ENCODE measurements around the gene HOXD3. TPM values are rescaled to one million over a fixed set of nuclear protein-coding genes. Genes with fewer than 3 reads are reported as not detected.

The HOXD3 gene
- total RNA-seq, 1 experiment from 2014 or later: 1.2 TPM

DNA sequence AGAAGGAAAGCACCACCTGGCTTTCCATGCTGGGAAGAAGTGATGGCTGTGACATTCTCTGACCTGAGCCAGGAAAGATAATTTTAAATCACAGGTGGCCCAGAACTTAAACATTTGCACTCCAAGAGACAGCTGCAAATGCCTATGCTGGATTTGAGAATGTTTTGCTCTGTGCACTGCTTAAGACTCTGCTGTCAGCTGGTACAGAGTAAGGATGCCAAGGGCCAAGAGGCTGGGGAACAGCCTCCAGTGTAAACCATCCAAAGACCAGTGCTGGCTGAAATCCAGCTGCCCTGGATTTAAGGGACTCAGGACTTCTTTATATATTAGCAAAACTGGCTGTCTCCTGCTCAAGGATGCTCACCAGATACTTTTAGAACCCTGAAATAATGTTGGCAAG lies 23.7 kb upstream of the HOXD3 start:
- no peak for DNase-seq
- Histone ChIP-seq H3K4me1 (peaks cover 25% of the 10 kb centered on the region), H3K36me3 (ENCODE audit: control insufficient read depth, insufficient read depth, low read length) (no peaks in the 10 kb centered on the region), H3K27me3 (replicated peaks; ENCODE audit: control insufficient read depth, insufficient read depth, low read length) (peaks cover 16% of the 10 kb centered on the region), H3K9me3 (no peaks in the 10 kb centered on the region), H3K4me3 (ENCODE audit: low read depth, low read length) (no peak overlapping the region)
- H3K36me3 Mint-ChIP-seq (ENCODE audit: insufficient read depth, unreplicated experiment): no peaks in the 10 kb centered on the region
- H3K27ac Mint-ChIP-seq (ENCODE audit: unreplicated experiment): no peak overlapping the region
- CTCF ChIA-PET: no interaction called here
- H3K9me3 Mint-ChIP-seq (ENCODE audit: unreplicated experiment): no peaks in the 10 kb centered on the region
- H3K4me1 Mint-ChIP-seq (ENCODE audit: low read depth, unreplicated experiment): peaks cover 28% of the 10 kb centered on the region
- no peak overlapping the region for H3K4me3 Mint-ChIP-seq (ENCODE audit: unreplicated experiment)
- BruUV-seq (replicated peaks): no TSS peak
- TF ChIP-seq, protein P1, sequence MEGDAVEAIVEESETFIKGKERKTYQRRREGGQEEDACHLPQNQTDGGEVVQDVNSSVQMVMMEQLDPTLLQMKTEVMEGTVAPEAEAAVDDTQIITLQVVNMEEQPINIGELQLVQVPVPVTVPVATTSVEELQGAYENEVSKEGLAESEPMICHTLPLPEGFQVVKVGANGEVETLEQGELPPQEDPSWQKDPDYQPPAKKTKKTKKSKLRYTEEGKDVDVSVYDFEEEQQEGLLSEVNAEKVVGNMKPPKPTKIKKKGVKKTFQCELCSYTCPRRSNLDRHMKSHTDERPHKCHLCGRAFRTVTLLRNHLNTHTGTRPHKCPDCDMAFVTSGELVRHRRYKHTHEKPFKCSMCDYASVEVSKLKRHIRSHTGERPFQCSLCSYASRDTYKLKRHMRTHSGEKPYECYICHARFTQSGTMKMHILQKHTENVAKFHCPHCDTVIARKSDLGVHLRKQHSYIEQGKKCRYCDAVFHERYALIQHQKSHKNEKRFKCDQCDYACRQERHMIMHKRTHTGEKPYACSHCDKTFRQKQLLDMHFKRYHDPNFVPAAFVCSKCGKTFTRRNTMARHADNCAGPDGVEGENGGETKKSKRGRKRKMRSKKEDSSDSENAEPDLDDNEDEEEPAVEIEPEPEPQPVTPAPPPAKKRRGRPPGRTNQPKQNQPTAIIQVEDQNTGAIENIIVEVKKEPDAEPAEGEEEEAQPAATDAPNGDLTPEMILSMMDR (IDR thresholded peaks at IDR 0.05; ENCODE audit: insufficient read depth in 1 of 2, low read depth in 1 of 2, low read length in 1 of 2, severe bottlenecking in 1 of 2, unreplicated experiment in 1 of 2): no peak
- intact Hi-C loops (cut with micrococcal nuclease; ENCODE audit: unreplicated experiment): no loop called here
- POLR2A ChIA-PET: no interaction called here
- peaks cover 57% of the 10 kb centered on the region for H3K27me3 Mint-ChIP-seq (ENCODE audit: insufficient read depth, unreplicated experiment)

DNA sequence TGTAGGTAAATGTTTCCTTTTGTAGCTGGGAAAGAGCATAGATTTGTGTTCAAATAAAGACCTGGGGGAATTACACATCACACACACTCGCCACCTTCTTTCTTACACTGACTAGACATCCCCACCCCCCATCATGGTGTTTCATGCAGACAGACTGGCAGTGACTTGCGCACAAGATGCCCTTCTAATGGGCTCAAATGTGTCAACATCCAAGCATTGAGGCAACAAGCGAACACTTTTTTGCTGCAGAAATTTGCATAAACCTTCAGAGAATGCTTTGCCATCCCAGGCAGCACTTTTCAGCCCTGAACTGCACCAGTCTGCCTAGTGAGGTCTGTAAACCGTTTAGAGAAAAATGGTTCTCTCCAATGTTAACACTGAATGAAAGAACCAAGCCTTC lies 23.1 kb upstream of the HOXD3 start:
- no TSS peak for BruUV-seq (replicated peaks)

DNA sequence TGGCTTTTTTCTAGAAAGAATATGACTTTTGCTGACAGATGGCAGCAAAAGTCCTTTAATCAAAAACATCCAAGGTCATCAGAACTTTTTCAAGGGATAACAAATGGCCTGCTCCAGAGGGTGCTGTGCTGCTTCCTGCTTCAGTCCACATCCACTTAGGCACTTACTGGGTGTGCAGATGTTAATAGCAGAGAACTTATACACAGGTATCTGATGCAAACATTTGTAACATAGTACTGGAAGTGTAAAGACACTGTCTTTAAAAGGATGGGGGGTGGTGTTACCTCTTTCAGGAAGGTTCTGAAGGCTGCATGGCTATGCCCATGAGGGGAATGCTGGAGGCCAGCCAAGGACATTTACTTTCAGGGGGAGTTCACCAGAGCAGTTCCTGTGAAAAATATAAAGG lies 22.1 kb upstream of the HOXD3 start:
- H3K4me3 Mint-ChIP-seq (ENCODE audit: unreplicated experiment): peak overlapping the region; percentile 76
- BruUV-seq (replicated peaks): no TSS peak
- no peak overlapping the region for H3K4me3 ChIP-seq (ENCODE audit: low read depth, low read length)
- peaks cover 8% of the 10 kb centered on the region for H3K27me3 ChIP-seq (replicated peaks; ENCODE audit: control insufficient read depth, insufficient read depth, low read length)
- no peak overlapping the region for H3K27ac Mint-ChIP-seq (ENCODE audit: unreplicated experiment)
- no peaks in the 10 kb centered on the region for H3K36me3 ChIP-seq (ENCODE audit: control insufficient read depth, insufficient read depth, low read length)
- no peaks in the 10 kb centered on the region for H3K9me3 ChIP-seq
- intact Hi-C loops (cut with micrococcal nuclease; ENCODE audit: unreplicated experiment): loop anchor here (1.0 to 5.0 kb wide), 2 partner anchors 52 to 320 kb away; partner anchors contain the start of gene HOXD1
- no peaks in the 10 kb centered on the region for H3K36me3 Mint-ChIP-seq (ENCODE audit: insufficient read depth, unreplicated experiment)
- H3K4me1 ChIP-seq: peaks cover 19% of the 10 kb centered on the region
- ChIA-PET POLR2A (no interaction called here), CTCF (no interaction called here)
- H3K4me1 Mint-ChIP-seq (ENCODE audit: low read depth, unreplicated experiment): peaks cover 20% of the 10 kb centered on the region
- peaks cover 53% of the 10 kb centered on the region for H3K27me3 Mint-ChIP-seq (ENCODE audit: insufficient read depth, unreplicated experiment)
- TF ChIP-seq, protein P1 (IDR thresholded peaks at IDR 0.05; ENCODE audit: insufficient read depth in 1 of 2, low read depth in 1 of 2, low read length in 1 of 2, severe bottlenecking in 1 of 2, unreplicated experiment in 1 of 2): no peak
- no peak for DNase-seq
- H3K9me3 Mint-ChIP-seq (ENCODE audit: unreplicated experiment): no peaks in the 10 kb centered on the region

More for the DNA sequence above, 23.1 kb upstream of the HOXD3 start:
- peaks cover 22% of the 10 kb centered on the region for H3K4me1 Mint-ChIP-seq (ENCODE audit: low read depth, unreplicated experiment)
- H3K27me3 Mint-ChIP-seq (ENCODE audit: insufficient read depth, unreplicated experiment): peaks cover 53% of the 10 kb centered on the region
- H3K9me3 ChIP-seq: no peaks in the 10 kb centered on the region
- CTCF ChIA-PET: no interaction called here
- peaks cover 23% of the 10 kb centered on the region for H3K4me1 ChIP-seq
- peaks cover 10% of the 10 kb centered on the region for H3K27me3 ChIP-seq (replicated peaks; ENCODE audit: control insufficient read depth, insufficient read depth, low read length)
- TF ChIP-seq, protein P1 (IDR thresholded peaks at IDR 0.05; ENCODE audit: insufficient read depth in 1 of 2, low read depth in 1 of 2, low read length in 1 of 2, severe bottlenecking in 1 of 2, unreplicated experiment in 1 of 2): no peak
- POLR2A ChIA-PET: no interaction called here
- intact Hi-C loops (cut with micrococcal nuclease; ENCODE audit: unreplicated experiment): no loop called here
- no peaks in the 10 kb centered on the region for H3K36me3 Mint-ChIP-seq (ENCODE audit: insufficient read depth, unreplicated experiment)
- no peak overlapping the region for H3K4me3 Mint-ChIP-seq (ENCODE audit: unreplicated experiment)
- H3K36me3 ChIP-seq (ENCODE audit: control insufficient read depth, insufficient read depth, low read length): no peaks in the 10 kb centered on the region
- no peaks in the 10 kb centered on the region for H3K9me3 Mint-ChIP-seq (ENCODE audit: unreplicated experiment)
- DNase-seq: no peak
- no peak overlapping the region for H3K4me3 ChIP-seq (ENCODE audit: low read depth, low read length)
- H3K27ac Mint-ChIP-seq (ENCODE audit: unreplicated experiment): no peak overlapping the region

Data from Caco-2 (cell line).